Measurements from ENCODE around the gene CD300E.

DNA sequence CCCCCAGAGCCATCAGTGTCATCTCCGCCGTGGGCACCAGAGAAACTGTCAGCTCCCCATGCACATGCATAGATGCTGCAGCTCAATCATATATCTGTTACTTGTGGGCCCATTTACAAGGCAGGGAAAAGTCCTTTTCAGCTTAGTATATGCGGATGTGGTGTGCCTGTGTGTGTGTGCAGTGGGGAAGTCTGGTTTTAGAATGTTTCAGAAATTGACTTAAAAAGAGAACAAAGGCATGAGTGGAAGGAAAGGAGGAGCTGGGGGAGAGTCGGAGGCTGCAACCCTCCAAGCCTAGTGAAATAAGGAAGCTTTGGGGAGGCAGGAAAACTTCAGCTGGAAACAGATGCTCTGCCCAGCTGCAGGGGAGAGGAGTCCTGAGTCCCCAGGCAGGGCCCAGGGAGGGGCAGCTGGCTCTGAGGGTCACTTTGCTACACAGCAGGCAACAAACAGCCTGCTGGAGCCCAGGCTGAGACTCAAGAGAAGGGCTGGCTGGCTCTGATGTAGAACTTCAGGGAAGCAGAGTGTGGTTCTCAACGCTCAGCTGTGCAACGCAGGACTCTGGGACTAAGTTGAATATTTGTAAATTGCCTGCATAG is 20.4 kb downstream of the CD300E start:
- TF ChIP-seq, protein P1, sequence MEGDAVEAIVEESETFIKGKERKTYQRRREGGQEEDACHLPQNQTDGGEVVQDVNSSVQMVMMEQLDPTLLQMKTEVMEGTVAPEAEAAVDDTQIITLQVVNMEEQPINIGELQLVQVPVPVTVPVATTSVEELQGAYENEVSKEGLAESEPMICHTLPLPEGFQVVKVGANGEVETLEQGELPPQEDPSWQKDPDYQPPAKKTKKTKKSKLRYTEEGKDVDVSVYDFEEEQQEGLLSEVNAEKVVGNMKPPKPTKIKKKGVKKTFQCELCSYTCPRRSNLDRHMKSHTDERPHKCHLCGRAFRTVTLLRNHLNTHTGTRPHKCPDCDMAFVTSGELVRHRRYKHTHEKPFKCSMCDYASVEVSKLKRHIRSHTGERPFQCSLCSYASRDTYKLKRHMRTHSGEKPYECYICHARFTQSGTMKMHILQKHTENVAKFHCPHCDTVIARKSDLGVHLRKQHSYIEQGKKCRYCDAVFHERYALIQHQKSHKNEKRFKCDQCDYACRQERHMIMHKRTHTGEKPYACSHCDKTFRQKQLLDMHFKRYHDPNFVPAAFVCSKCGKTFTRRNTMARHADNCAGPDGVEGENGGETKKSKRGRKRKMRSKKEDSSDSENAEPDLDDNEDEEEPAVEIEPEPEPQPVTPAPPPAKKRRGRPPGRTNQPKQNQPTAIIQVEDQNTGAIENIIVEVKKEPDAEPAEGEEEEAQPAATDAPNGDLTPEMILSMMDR (IDR thresholded peaks at IDR 0.05) = no peak
- no peak for TF ChIP-seq POLR2A (IDR thresholded peaks at IDR 0.05)

All from lower leg skin (tissue), 3 donors.